RWPE1 (cell line): ENCODE results near the gene MIOS.
"Not testable (repeated sequence)": the region's sequence is repeated elsewhere in the genome, so short reads cannot be mapped to it uniquely, and the experiment has no call there.

Experiments used
- CTCF ChIA-PET: fragments of 350-600 bp; sonication (Branson Sonifier 250); formaldehyde crosslinking; extraction: SDS; loops from one replicate; lab custom pipeline; 2021; lab: Yijun Ruan, JAX
- POLR2A ChIA-PET: fragments of 400-600 bp; formaldehyde crosslinking; extraction: SDS; loops from one replicate; lab custom pipeline; 2020; ENCODE audit warnings: antibody characterized with exemption; ENCODE audit not compliant: low non-redundant PET; lab: Yijun Ruan, JAX
- DNase-seq: peaks from one replicate; pipeline ENCODE4 v3.0.0; 2012; ENCODE audit warnings: low spot score
- H3K27ac ChIP-seq: fragments of 450-650 bp; 2 replicates; pipeline ENCODE4 v1.5.1; 2017
- TF ChIP-seq, protein P1 (sequence below): fragments of 450-650 bp; conservative IDR thresholded peaks from 2 replicates; pipeline ENCODE4 v1.5.1; 2017; ENCODE audit warnings: low read depth, mild to moderate bottlenecking

The MIOS gene

DNA sequence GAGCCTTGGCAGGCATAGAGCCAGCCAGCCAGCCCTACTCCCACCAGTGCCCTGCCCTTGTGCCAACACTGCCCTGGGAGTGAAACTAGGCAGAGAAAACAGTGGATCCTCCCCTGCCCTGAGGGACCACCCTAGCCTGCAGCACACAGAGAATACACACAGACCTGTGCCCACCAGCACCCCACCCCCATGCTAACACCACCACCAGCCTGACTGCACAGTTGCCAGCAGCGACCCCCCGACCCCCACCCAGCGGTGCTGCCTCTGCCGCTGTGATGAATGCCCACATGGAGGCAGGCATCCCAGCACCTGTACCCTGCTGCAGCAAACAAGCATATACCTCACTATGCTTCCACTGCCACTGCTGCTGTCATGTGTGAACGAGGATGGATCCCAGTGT is 9.4 kb upstream of the MIOS start:
- POLR2A ChIA-PET = no interaction called here
- TF ChIP-seq, protein P1, sequence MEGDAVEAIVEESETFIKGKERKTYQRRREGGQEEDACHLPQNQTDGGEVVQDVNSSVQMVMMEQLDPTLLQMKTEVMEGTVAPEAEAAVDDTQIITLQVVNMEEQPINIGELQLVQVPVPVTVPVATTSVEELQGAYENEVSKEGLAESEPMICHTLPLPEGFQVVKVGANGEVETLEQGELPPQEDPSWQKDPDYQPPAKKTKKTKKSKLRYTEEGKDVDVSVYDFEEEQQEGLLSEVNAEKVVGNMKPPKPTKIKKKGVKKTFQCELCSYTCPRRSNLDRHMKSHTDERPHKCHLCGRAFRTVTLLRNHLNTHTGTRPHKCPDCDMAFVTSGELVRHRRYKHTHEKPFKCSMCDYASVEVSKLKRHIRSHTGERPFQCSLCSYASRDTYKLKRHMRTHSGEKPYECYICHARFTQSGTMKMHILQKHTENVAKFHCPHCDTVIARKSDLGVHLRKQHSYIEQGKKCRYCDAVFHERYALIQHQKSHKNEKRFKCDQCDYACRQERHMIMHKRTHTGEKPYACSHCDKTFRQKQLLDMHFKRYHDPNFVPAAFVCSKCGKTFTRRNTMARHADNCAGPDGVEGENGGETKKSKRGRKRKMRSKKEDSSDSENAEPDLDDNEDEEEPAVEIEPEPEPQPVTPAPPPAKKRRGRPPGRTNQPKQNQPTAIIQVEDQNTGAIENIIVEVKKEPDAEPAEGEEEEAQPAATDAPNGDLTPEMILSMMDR = no peak
- no peak overlapping the region for H3K27ac ChIP-seq
- CTCF ChIA-PET = interaction anchor here (0.7 kb wide), 1 partner anchor 14 kb away, joined by 3 read pairs; no protein-coding TSS in a partner anchor
- no peak for DNase-seq

GRCh38 chr7:7561591-7561990 is 5.1 kb upstream of the MIOS start:
- POLR2A ChIA-PET, DNase-seq, H3K27ac ChIP-seq, CTCF ChIA-PET: not testable (repeated sequence)

DNA sequence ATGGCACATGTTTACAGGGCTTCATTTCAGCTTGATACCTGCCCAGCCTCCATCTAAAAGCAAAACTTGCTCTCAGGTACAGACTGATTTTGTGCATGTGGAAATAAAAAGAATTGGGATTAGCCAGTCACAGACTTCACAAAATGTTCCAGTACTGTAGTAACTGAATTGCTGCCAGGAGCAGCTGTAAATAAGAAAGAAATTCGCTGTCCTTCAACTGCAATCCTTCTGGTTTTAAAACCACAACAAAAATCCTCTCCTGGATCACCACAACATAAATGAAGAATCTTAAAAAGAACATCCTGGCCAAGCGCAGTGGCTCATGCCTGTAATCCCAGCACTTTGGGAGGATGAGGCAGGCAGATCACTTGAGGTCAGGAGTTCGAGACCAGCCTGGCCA is 3.9 kb upstream of the MIOS start:
- POLR2A ChIA-PET = no interaction called here
- CTCF ChIA-PET = no interaction called here

DNA sequence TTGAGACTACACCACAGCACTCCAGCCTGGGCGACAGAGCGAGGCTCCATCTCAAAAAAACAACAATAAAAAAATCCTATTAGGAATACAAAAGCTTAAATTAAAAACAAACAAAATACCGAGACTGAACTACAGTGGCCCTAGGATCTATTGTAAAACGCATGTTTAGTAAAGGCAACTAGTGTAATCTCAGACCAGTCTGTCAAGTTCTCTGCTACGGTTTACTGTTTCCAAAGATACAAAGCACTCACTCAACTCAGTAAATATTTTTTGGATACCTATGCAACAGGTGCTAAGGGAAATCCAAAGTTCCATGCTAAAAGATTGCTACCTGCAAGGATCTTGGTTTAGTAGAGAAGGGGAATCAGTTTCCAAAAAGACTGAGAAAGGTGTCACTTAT is 3.4 kb upstream of the MIOS start:
- DNase-seq = no peak
- ChIA-PET CTCF (interaction anchor here (1.3 kb wide), 1 partner anchor 139 kb away, joined by 6 read pairs; no protein-coding TSS in a partner anchor), POLR2A (no interaction called here)
- TF ChIP-seq, protein P1 = no peak
- H3K27ac ChIP-seq = 0 out of 2 replicates have a peak overlapping the region, but pooled peaks have one; percentile 30

More for the DNA sequence above, 3.9 kb upstream of the MIOS start:
- 0 out of 2 replicates have a peak overlapping the region, but pooled peaks have one; percentile 30 for H3K27ac ChIP-seq
- no peak for DNase-seq
- TF ChIP-seq, protein P1 = no peak

DNA sequence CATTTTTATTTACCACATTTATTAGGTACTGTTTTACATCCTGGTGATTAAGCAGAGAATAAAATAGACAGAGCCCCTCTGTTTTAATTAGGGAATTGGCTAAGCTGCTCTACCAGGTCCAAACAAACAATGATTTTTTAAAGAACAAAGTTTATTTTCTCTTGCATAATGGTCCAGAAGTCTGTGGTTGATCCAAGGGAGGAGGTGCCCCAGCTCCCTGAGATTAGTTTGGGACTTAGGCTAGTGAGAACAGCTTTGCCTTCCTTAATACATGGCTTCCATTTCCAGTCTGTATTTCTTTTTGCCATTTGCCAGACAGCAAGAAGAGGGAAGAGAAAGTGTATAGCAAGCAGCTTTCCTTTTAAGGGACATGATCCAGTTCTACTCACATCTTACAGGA is 2.9 kb upstream of the MIOS start:
- TF ChIP-seq, protein P1 = no peak
- no peak overlapping the region for H3K27ac ChIP-seq
- no peak for DNase-seq
- ChIA-PET POLR2A (no interaction called here), CTCF (interaction anchor here (1.3 kb wide), 1 partner anchor 140 kb away, joined by 6 read pairs; no protein-coding TSS in a partner anchor)

- TF ChIP-seq, protein P1 = no peak
- ChIA-PET CTCF (interaction anchor here (1.3 kb wide), 1 partner anchor 140 kb away, joined by 6 read pairs; no protein-coding TSS in a partner anchor), POLR2A (no interaction called here)
- peak; percentile 74 for DNase-seq
- H3K27ac ChIP-seq = no peak overlapping the region
Measured at GRCh38 chr7:7564323-7564780, 2.3 kb upstream of the MIOS start.

- H3K27ac ChIP-seq = no peak overlapping the region
Measured at GRCh38 chr7:7565018-7565680, 1.5 kb upstream of the MIOS start.

More at GRCh38 chr7:7565018-7565680, 1.5 kb upstream of the MIOS start:
- ChIA-PET CTCF (interaction anchor here (0.7 kb wide), 1 partner anchor 126 kb away, joined by 3 read pairs; no protein-coding TSS in a partner anchor), POLR2A (no interaction called here)
- TF ChIP-seq, protein P1 = no peak
- DNase-seq = no peak
